GM18867 (cell line): ENCODE data around the gene PHAF1.
"Not testable (repeated sequence)": the region's sequence is repeated elsewhere in the genome, so short reads cannot be mapped to it uniquely, and the experiment has no call there.

Source experiments
- ATAC-seq: cut with Tn5 transposase; IDR thresholded peaks from one replicate; pipeline ENCODE4 v1.9.1; 2021; ENCODE audit warnings: mild to moderate bottlenecking, moderate library complexity; ENCODE audit not compliant: unreplicated experiment

Gene PHAF1

GRCh38 chr16:67104845-67105244 is 4.9 kb upstream of the PHAF1 start:
- ATAC-seq = no peak

GRCh38 chr16:67105246-67105645 is 4.5 kb upstream of the PHAF1 start:
- no peak for ATAC-seq

GRCh38 chr16:67105881-67106280 is 3.9 kb upstream of the PHAF1 start:
- ATAC-seq = no peak

GRCh38 chr16:67108489-67108888 is 1.3 kb upstream of the PHAF1 start:
- ATAC-seq = no peak

GRCh38 chr16:67108931-67109406 is 772 bp upstream of the PHAF1 start:
- ATAC-seq = no peak

GRCh38 chr16:67111951-67112444 is 2.3 kb downstream of the PHAF1 start:
- no peak for ATAC-seq

- no peak for ATAC-seq
Measured at GRCh38 chr16:67112591-67113399, 3.1 kb downstream of the PHAF1 start.

- ATAC-seq = no peak
Measured at GRCh38 chr16:67114793-67115192, 5.1 kb downstream of the PHAF1 start.

GRCh38 chr16:67115639-67116038 is 5.9 kb downstream of the PHAF1 start:
- ATAC-seq = no peak

GRCh38 chr16:67116388-67117311 is 6.9 kb downstream of the PHAF1 start:
- ATAC-seq = no peak

GRCh38 chr16:67117716-67118115 is 8.0 kb downstream of the PHAF1 start:
- ATAC-seq = no peak

GRCh38 chr16:67120025-67120424 is 10.3 kb downstream of the PHAF1 start:
- no peak for ATAC-seq

- ATAC-seq = not testable (repeated sequence)
Measured at GRCh38 chr16:67122799-67123198, 13.1 kb downstream of the PHAF1 start.

GRCh38 chr16:67128417-67128816 is 18.7 kb downstream of the PHAF1 start:
- ATAC-seq = no peak

- no peak for ATAC-seq
Measured at GRCh38 chr16:67128887-67129286, 19.1 kb downstream of the PHAF1 start.

GRCh38 chr16:67129422-67129821 is 19.7 kb downstream of the PHAF1 start:
- ATAC-seq = no peak

GRCh38 chr16:67137605-67138004 is 27.9 kb downstream of the PHAF1 start:
- no peak for ATAC-seq

GRCh38 chr16:67141391-67141790 is 31.6 kb downstream of the PHAF1 start:
- ATAC-seq = no peak

GRCh38 chr16:67142342-67142741 is 32.6 kb downstream of the PHAF1 start:
- ATAC-seq = no peak

GRCh38 chr16:67144943-67145342 is 35.2 kb downstream of the PHAF1 start:
- no peak for ATAC-seq

GRCh38 chr16:67145746-67146145 is 36.0 kb downstream of the PHAF1 start:
- ATAC-seq = no peak
